Stimulated activated CD8-positive, alpha-beta memory T cell treated with anti-CD3 and anti-CD28 coated beads, Interleukin-15, amount 100 ng/mL, for 4 hours (primary cell): Measurements from ENCODE around the gene CYP2W1.
"Not testable (repeated sequence)": the region's sequence is repeated elsewhere in the genome, so short reads cannot be mapped to it uniquely, and the experiment has no call there.

Experiments
- DNase-seq, 2 donors: peaks; one replicate each; pipeline ENCODE4 v3.0.0-alpha.2; 2020; ENCODE audit warnings: low read depth in 2 of 2

The CYP2W1 gene, protein sequence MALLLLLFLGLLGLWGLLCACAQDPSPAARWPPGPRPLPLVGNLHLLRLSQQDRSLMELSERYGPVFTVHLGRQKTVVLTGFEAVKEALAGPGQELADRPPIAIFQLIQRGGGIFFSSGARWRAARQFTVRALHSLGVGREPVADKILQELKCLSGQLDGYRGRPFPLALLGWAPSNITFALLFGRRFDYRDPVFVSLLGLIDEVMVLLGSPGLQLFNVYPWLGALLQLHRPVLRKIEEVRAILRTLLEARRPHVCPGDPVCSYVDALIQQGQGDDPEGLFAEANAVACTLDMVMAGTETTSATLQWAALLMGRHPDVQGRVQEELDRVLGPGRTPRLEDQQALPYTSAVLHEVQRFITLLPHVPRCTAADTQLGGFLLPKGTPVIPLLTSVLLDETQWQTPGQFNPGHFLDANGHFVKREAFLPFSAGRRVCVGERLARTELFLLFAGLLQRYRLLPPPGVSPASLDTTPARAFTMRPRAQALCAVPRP

DNA sequence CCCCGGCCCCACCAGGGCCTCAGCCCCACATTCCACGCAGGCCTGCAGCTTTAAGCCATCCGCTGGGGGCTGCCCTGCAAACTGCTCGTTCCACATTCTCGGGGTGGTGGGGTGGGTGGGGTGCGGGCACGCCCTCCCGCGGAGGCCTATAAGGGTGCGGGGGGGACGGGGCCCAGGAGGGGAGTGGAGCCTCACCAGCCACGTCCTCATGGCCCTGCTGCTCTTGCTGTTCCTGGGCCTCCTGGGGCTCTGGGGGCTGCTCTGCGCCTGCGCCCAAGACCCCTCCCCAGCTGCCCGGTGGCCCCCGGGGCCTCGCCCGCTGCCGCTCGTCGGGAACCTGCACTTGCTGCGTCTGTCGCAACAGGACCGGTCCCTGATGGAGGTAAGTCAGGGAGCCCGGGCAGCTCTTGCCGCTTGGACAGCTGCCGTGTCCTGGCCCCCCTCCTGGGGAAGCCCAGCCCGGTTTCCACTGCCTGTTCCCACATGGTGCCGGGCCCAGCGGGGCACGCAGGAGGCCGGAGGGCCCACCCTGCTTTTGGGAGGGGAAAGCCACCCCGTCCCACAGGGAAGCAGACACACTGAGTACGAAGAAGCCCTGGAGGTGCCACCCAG is at the start of gene CYP2W1:
Gene CYP2W1, plus strand, starts transcription at position 178 of the 612 bp plus-strand sequence. Its CDS starts 31 bp downstream, at position 209.
- no peak for DNase-seq

DNA sequence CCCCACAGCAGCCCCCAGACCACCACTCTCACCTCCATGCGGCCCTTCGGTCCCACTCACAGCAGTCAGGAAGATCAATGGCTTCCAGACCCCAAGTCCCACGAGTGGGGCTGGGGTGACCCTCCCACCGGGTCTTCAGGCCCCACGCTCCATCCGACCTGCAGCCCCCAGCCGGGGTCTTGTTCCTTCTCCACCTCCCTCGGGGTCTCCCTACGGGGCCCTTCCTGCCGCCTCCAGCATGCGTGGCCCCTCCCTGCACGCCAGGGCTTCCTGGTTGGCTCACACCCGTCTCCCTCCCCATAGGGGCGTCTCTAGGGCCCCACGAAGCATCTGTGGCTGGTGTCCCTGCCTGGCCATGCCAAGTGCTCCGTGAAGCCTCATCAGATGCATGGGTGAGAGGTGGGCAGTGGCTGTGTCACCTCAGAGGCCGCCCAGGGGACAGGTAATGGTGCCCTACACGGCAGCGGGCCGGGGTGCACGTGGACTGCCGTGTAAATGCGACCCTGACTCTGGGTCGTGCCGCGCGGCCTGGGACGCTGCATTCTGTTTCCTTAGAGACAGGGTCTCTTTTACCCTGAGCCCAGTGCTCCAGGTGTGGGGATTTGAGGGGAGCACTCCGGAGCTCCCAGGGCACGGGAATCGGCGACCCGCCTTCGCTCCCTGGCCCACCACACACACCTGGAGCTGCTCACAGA is 48.4 kb upstream of the CYP2W1 start:
- no peak for DNase-seq

- DNase-seq: no peak
These were observed 47.7 kb upstream of the CYP2W1 start for GRCh38 chr7:935164-935873.

DNA sequence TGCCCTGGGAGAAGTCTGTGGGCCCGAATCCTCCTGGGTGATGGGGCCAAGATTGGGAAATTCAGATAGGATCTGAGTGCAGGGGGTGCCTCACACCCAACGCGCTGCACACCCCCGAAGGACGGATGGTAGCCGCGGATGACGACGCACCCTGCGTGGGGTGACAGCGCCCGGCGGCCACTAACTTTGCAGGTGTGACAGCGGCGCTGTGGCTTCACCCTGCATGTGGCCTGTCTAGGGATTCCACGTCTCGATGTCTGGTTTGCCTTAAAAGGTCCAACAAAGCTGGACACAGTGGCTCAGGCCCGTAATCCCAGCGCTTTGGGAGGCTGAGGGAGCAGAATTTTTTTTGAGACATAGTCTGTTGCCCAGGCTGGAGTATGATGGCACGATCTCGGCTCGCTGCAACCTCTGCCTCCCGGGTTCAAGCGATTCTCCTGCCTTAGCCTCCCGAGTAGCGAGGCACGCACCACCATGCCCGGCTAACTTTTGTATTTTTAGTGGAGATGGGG is 47.1 kb upstream of the CYP2W1 start:
- no peak for DNase-seq

- DNase-seq: no peak
These were observed 46.5 kb upstream of the CYP2W1 start for GRCh38 chr7:936386-937054.

DNA sequence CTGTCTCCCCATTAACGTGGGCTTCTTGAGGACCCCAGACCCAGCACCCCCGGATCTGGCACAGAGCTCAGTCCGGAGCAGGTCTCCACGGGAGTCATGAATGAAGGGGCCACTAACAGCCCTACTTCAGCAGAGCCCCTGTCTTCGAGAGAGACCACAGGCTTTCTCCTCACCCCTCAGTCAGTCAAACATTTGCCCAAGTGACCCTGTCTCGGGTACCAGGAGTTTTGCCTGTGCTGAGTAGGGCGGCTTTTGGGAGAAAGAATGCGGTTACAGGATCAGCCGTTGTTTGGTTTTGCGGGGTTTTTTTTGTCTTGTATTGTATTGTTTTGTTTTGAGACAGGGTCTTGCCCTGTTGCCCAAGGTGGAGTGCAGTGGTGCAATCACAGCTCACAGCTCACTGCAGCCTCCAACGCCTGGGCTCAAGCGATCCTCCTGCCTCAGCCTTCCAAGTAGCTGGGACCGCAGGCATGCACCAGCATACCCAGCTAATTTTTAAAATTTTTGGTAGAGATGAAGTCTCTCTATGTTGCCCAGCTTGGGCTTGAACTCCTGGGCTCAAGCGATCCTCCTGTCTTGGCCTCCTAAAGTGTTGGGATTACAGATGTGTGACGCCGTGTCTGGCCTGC is 45.0 kb upstream of the CYP2W1 start:
- DNase-seq: no peak

DNA sequence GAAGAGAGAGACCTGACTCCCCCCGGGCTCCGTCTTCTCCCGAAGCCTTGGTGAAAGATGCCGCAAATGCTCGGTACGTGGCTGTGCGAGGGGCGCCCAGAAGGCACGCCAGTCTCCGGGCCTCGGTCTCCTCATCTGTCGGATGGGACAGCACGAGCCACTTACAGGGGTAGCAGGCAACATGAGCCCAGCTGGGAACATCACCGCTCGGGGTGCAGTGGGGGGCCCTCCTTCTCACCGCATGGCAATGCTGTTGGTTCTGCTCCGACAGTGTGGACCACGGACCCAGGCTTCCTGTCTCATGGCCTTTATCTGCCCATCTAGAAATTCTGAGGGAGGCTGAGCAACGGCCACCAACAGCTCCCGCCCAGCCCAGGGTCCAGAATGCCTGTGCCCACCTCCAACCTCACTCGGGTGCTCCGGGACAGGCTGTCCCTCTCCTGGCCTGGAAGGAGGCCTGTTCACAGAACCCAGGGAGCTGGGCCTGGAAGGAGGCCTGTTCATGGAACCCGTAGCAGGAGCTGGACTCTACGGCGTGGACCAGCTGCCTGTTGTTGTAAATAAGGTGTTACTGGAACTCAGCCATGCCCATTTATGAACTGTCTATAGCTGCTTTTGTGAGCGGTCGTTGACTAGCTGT is 44.3 kb upstream of the CYP2W1 start:
- DNase-seq: no peak

GRCh38 chr7:939843-940242 is 43.1 kb upstream of the CYP2W1 start:
- DNase-seq: no peak

- no peak for DNase-seq
These were observed 42.2 kb upstream of the CYP2W1 start for GRCh38 chr7:940599-941408.

GRCh38 chr7:943793-944192 is 39.2 kb upstream of the CYP2W1 start:
- not testable (repeated sequence) for DNase-seq

GRCh38 chr7:944744-945143 is 38.2 kb upstream of the CYP2W1 start:
- DNase-seq: no peak

DNA sequence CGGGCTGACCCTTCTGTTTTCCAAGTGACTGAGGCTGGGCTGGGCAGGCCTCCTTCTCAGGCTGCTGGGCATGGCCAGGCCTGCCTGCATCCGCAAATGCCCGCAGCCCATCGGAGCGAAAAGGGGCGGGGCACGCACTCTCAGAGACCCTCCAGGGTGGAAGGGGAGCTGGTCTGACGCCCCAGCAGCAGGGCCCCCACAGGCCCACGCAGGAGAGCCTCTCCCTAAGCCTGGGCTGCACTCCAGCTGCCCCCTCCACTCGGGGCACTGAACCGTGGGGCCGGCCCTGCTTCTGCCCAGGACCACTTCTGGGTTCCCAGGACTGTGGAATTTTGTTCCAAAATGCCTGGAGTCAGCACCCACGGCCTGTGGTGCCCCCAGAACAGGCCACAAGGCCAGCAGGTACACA is 37.8 kb upstream of the CYP2W1 start:
- no peak for DNase-seq

DNA sequence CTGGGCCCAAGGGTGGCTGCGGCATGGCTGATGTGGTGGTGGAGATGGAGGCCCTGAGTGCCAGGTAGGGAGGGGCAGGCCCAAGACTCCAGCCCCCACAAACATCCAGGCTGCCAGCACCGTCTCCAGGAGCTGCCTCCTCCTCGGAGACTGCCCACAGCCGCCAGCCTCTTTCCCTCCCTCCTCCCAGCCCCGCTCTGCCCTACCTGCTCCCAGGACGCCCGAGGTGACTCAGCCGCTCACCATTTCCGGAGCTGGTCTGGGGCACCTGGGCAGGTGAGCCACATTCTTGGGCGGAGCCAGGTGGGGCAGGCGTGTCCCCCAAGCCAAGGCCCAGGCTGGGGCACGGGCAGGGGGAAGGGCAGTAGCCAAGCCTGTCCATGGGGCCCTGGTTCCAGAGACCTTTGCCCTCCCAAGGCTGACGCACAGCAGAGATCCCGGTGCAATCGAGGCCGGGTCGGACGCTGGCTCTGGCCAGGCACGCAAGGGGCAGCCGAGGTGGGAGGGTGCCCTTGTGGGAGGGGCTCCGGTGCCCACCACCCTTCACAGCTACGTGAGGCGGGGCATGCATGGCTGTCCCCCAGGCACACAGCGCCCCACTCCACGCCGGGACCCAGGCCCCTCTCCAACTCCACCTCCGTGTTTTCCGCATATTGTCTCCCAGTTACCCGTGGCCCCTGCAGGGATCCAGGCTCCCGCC is 37.3 kb upstream of the CYP2W1 start:
- DNase-seq: no peak

DNA sequence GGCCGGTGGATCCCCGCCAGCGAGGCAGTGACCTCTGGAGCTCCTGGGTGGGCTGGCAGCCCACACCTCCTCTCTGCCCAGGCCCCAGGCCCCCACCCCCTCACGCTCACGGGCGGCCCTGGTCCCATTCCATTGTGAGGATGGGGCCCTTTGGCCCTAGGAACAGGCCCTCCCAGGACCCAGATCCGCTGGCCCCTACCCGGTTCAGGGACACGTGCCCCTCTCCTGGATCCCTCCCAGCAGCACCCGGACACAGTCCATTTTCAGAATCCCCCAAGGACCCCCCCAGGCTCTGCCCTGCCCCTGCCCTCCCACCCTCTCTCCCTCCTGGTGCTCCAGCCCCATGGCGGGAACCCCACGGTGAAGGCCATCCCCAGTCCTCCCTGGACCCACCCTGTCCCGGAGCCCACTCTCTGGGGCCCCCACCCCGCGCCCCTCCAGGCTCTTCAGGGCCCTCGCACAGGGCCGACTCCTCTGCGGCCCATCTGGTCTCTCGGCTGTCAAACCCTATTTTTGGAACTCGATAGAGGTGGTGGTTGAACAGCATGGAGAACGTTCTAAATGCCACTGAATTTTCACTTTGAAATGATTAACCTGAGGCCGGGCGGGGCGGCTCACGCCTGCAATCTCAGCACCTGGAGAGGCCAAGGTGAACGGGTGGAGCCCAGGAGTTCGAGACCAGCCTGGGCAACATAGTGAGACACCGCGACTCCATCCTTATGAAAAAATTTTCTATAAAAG is 36.6 kb upstream of the CYP2W1 start:
- no peak for DNase-seq

GRCh38 chr7:947391-948210 is 35.4 kb upstream of the CYP2W1 start:
- DNase-seq: no peak

GRCh38 chr7:949021-949934 is 33.7 kb upstream of the CYP2W1 start:
- DNase-seq: no peak
